ENCODE measurements around the gene SYTL1. TPM values are rescaled to one million over a fixed set of nuclear protein-coding genes. Genes with fewer than 3 reads are reported as not detected.

SYTL1 gene
- total RNA-seq, 2 donors from 2014 or later: 6.7 to 7.5 TPM

GRCh38 chr1:27372022-27372807 lies 30.4 kb downstream of the SYTL1 start:
- Mint-ChIP-seq H3K9me3 (no peaks in the 10 kb centered on the region), H3K36me3 (ENCODE audit: low read depth) (no peaks in the 10 kb centered on the region), H3K4me1 (peaks cover 2% of the 10 kb centered on the region), H3K27me3 (ENCODE audit: insufficient read depth) (peaks cover 3% of the 10 kb centered on the region), H3K4me3 (no peak overlapping the region), H3K27ac (no peak overlapping the region)
- Histone ChIP-seq H3K27me3 (ENCODE audit: control insufficient read depth, insufficient read depth, low read length, poor library complexity, severe bottlenecking) (no peaks in the 10 kb centered on the region), H3K4me3 (ENCODE audit: low read length) (no peak overlapping the region), H3K9me3 (ENCODE audit: control insufficient read depth, low read length) (no peaks in the 10 kb centered on the region), H3K27ac (ENCODE audit: low read depth, low read length) (no peak overlapping the region), H3K36me3 (ENCODE audit: control insufficient read depth, insufficient read depth, low read length) (no peaks in the 10 kb centered on the region), H3K9ac (ENCODE audit: extremely low read depth, low read length, poor library complexity, severe bottlenecking) (no peak overlapping the region), H3K4me1 (ENCODE audit: control insufficient read depth, insufficient read depth, low read length) (no peaks in the 10 kb centered on the region)
- no peak for DNase-seq
- TF ChIP-seq, protein P1, sequence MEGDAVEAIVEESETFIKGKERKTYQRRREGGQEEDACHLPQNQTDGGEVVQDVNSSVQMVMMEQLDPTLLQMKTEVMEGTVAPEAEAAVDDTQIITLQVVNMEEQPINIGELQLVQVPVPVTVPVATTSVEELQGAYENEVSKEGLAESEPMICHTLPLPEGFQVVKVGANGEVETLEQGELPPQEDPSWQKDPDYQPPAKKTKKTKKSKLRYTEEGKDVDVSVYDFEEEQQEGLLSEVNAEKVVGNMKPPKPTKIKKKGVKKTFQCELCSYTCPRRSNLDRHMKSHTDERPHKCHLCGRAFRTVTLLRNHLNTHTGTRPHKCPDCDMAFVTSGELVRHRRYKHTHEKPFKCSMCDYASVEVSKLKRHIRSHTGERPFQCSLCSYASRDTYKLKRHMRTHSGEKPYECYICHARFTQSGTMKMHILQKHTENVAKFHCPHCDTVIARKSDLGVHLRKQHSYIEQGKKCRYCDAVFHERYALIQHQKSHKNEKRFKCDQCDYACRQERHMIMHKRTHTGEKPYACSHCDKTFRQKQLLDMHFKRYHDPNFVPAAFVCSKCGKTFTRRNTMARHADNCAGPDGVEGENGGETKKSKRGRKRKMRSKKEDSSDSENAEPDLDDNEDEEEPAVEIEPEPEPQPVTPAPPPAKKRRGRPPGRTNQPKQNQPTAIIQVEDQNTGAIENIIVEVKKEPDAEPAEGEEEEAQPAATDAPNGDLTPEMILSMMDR (conservative IDR thresholded peaks at IDR 0.05): no peak
- 91 to 94% methylated on average over 14 to 19 of the region's 19 CpGs for WGBS, 2 experiments (ENCODE audit: insufficient coverage in 1 of 2, insufficient read length in 1 of 2)

DNA sequence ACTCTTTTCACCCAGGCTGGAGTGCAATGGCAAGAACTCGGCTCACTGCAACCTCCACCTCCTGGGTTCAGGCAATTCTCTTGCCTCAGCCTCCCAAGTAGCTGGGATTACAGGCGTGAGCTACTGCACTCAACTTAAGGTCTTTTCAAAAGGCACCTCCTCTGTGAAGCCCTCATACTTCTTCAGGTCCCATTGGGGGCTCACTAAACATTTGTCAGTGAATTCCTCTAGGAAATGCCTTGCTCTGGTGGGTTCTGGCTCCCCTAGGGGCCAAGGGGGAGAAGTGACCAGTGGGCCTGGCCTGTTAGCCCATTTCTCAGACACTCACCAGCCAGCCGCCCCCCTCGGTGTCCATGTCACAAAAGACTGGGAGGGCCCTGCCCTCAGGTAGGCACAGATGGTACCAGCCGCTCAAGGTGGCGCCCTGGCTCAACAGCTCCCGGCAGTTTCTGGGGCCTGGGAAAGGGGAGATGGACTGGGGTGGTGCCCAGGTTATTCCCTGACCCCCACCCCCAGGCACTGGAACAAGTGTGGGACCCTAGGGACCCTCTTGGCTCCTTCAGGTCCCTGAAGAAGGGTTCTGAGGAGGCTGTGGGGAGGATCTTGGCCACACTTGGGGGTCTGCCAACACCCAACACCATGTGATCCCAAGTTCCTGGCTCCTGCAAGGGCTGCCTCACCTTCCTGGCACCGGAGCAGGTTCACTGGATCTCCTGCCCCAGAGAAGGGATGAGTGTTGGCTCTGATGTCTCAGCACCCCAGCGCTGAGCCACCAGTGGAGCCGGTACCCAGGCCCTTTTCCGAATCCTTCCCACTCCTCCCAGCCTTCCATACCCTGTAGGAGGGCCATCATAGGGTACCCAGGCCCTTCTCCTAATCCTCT lies 31.2 kb downstream of the SYTL1 start:
- H3K27ac ChIP-seq (ENCODE audit: low read depth, low read length): no peak overlapping the region
- Mint-ChIP-seq H3K27me3 (ENCODE audit: insufficient read depth) (peaks cover 3% of the 10 kb centered on the region), H3K4me3 (no peak overlapping the region), H3K36me3 (ENCODE audit: low read depth) (no peaks in the 10 kb centered on the region), H3K9me3 (no peaks in the 10 kb centered on the region), H3K27ac (no peak overlapping the region), H3K4me1 (no peaks in the 10 kb centered on the region)
- no peaks in the 10 kb centered on the region for H3K36me3 ChIP-seq (ENCODE audit: control insufficient read depth, insufficient read depth, low read length)
- H3K27me3 ChIP-seq (ENCODE audit: control insufficient read depth, insufficient read depth, low read length, poor library complexity, severe bottlenecking): no peaks in the 10 kb centered on the region
- DNase-seq: peak; percentile 78
- TF ChIP-seq, protein P1 (conservative IDR thresholded peaks at IDR 0.05): peak; percentile 69
- no peak overlapping the region for H3K9ac ChIP-seq (ENCODE audit: extremely low read depth, low read length, poor library complexity, severe bottlenecking)
- no peaks in the 10 kb centered on the region for H3K4me1 ChIP-seq (ENCODE audit: control insufficient read depth, insufficient read depth, low read length)
- 91 to 93% methylated on average over 4 to 11 of the region's 11 CpGs for WGBS, 2 experiments (ENCODE audit: insufficient coverage in 1 of 2, insufficient read length in 1 of 2)
- H3K4me3 ChIP-seq (ENCODE audit: low read length): no peak overlapping the region
- no peaks in the 10 kb centered on the region for H3K9me3 ChIP-seq (ENCODE audit: control insufficient read depth, low read length)

GRCh38 chr1:27374362-27375086 lies 32.7 kb downstream of the SYTL1 start, which contains the start of gene FCN3:
FCN3 (minus strand) TSS chr1:27374824; CDS start chr1:27374818, 6 bp downstream.
- peaks cover 3% of the 10 kb centered on the region for H3K27me3 Mint-ChIP-seq (ENCODE audit: insufficient read depth)
- H3K9ac ChIP-seq (ENCODE audit: extremely low read depth, low read length, poor library complexity, severe bottlenecking): no peak within 1 kb of the TSS
- TF ChIP-seq, protein P1 (conservative IDR thresholded peaks at IDR 0.05): no peak
- H3K9me3 Mint-ChIP-seq: no peaks in the 10 kb centered on the region
- no peaks in the 10 kb centered on the region for H3K36me3 Mint-ChIP-seq (ENCODE audit: low read depth)
- no peaks in the 10 kb centered on the region for H3K9me3 ChIP-seq (ENCODE audit: control insufficient read depth, low read length)
- no peak within 1 kb of the TSS for H3K27ac ChIP-seq (ENCODE audit: low read depth, low read length)
- 71 to 78% methylated on average over 1 to 4 of the region's 4 CpGs for WGBS, 2 experiments (ENCODE audit: insufficient coverage in 1 of 2, insufficient read length in 1 of 2)
- H3K4me1 ChIP-seq (ENCODE audit: control insufficient read depth, insufficient read depth, low read length): no peaks in the 10 kb centered on the region
- no peak within 1 kb of the TSS for H3K27ac Mint-ChIP-seq
- H3K27me3 ChIP-seq (ENCODE audit: control insufficient read depth, insufficient read depth, low read length, poor library complexity, severe bottlenecking): no peaks in the 10 kb centered on the region
- H3K4me1 Mint-ChIP-seq: no peaks in the 10 kb centered on the region
- H3K4me3 Mint-ChIP-seq: no peak within 1 kb of the TSS
- no peaks in the 10 kb centered on the region for H3K36me3 ChIP-seq (ENCODE audit: control insufficient read depth, insufficient read depth, low read length)
- no peak for DNase-seq
- no peak within 1 kb of the TSS for H3K4me3 ChIP-seq (ENCODE audit: low read length)
